Vagina (tissue), 2 donors: Measurements from ENCODE around the gene APOL3. TPM values are rescaled to one million over a fixed set of nuclear protein-coding genes. Genes with fewer than 3 reads are reported as not detected.

Source experiments
- DNase-seq, 2 donors: peaks; one replicate each; pipeline ENCODE4 v3.0.0-alpha.2; 2017; ENCODE audit errors: extremely low spot score in 2 of 2
- H3K27ac ChIP-seq: fragments of 200-600 bp; sonication (generic); one replicate; pipeline ENCODE4 v1.5.1; 2019
- H3K27me3 ChIP-seq: fragments of 200-600 bp; sonication (generic); one replicate; pipeline ENCODE4 v1.5.1; 2019
- H3K36me3 ChIP-seq, 2 donors: fragments of 200-600 bp; sonication (generic); one replicate each; pipeline ENCODE4 v1.5.1; 2017 to 2019
- H3K4me1 ChIP-seq: fragments of 200-600 bp; sonication (generic); one replicate; pipeline ENCODE4 v1.5.1; 2019
- H3K4me3 ChIP-seq, 2 donors: fragments of 200-600 bp; sonication (generic); 1 replicate in 1 of 2; 2 replicates in 1 of 2; pipeline ENCODE4 v1.5.1; 2016 to 2019
- H3K9me3 ChIP-seq: fragments of 200-600 bp; sonication (generic); one replicate; pipeline ENCODE4 v1.5.1; 2019
- POLR2A ChIP-seq, 2 donors: fragments of 450-650 bp; IDR thresholded peaks; one replicate each; pipeline ENCODE4 v1.6.1; 2017; ENCODE audit warnings: antibody characterized with exemption in 2 of 2, mild to moderate bottlenecking in 2 of 2, moderate library complexity in 2 of 2
- POLR2AphosphoS5 ChIP-seq, 2 donors: sonication (generic); formaldehyde crosslinking; IDR thresholded peaks; one replicate each; pipeline ENCODE4 v1.9.0; 2017; ENCODE audit warnings: antibody characterized with exemption in 2 of 2, mild to moderate bottlenecking in 2 of 2, low read depth in 1 of 2; ENCODE audit not compliant: insufficient read depth in 1 of 2
- intact Hi-C: fragments of 100-400 bp; cut with DNase I; formaldehyde crosslinking; loops from one replicate; pipeline ENCODE4 v1.15.1; 2023
- total RNA-seq: library from RNA; depleted of rRNA; stranded (reverse); fragments of >200 nt; gene quantifications from one replicate; pipeline ENCODE4 v1.2.3, GENCODE V29; 2016
- TF ChIP-seq, protein P1 (sequence below), 3 experiments: fragments of 450-650 bp in 2 of 3; fragments of 200-600 bp in 1 of 3; sonication (generic) in 1 of 3; IDR thresholded peaks; one replicate each; pipeline ENCODE4 v1.5.1; 2017 to 2019; ENCODE audit warnings: antibody characterized with exemption in 3 of 3, mild to moderate bottlenecking in 2 of 3, moderate library complexity in 2 of 3

Gene APOL3
- total RNA-seq, 1 donor from 2014 or later, result 48.9 TPM

DNA sequence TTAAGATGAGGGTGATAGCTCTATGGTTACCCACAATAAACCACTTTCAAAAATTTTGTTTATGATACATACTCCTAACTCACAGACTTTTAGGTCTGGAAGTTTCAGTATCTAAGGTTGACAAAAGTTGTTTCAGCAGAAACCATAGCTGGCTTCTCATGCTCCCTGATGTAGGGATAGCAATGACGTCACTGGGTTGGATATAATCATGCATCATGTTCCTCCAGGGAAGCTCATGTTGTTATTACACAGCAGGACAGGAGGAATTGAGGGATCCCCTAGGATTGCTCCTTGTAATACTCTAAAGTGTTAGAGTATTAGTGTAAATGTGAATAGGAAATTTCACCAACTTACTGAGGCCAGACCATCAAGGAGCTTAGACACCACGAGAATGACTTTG is 23.6 kb downstream of the APOL3 start:
- Histone ChIP-seq H3K4me3 (no peak overlapping the region), H3K36me3 (peaks cover 0 to 9% of the 10 kb centered on the region in 2 donors), H3K9me3 (no peaks in the 10 kb centered on the region), H3K27me3 (no peaks in the 10 kb centered on the region), H3K4me1 (no peaks in the 10 kb centered on the region), H3K27ac (no peak overlapping the region)
- intact Hi-C loops, result no loop called here
- TF ChIP-seq, protein P1, sequence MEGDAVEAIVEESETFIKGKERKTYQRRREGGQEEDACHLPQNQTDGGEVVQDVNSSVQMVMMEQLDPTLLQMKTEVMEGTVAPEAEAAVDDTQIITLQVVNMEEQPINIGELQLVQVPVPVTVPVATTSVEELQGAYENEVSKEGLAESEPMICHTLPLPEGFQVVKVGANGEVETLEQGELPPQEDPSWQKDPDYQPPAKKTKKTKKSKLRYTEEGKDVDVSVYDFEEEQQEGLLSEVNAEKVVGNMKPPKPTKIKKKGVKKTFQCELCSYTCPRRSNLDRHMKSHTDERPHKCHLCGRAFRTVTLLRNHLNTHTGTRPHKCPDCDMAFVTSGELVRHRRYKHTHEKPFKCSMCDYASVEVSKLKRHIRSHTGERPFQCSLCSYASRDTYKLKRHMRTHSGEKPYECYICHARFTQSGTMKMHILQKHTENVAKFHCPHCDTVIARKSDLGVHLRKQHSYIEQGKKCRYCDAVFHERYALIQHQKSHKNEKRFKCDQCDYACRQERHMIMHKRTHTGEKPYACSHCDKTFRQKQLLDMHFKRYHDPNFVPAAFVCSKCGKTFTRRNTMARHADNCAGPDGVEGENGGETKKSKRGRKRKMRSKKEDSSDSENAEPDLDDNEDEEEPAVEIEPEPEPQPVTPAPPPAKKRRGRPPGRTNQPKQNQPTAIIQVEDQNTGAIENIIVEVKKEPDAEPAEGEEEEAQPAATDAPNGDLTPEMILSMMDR (IDR thresholded peaks at IDR 0.05), result no peak
- no peak for TF ChIP-seq POLR2A (IDR thresholded peaks at IDR 0.05)
- DNase-seq, result no peak

DNA sequence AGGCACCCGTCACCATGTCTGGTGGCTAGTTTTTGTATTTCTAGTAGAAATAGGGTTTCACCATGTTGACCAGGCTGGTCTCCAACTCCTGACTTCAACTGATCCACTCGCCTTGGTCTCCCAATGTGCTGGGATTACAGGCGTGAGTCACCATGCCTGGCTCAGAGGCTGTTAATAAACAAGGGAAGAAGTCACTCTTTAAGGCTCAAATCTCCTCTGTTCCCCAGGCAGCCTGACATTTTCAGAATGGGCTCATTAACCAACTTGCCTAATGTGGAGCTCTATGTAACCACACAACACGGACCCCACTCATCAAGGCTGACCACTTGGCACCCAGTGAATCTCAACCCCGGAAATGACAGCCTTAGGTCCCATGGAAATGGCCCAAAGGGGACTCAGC is 24.1 kb downstream of the APOL3 start:
- Histone ChIP-seq H3K4me1 (no peaks in the 10 kb centered on the region), H3K27ac (no peak overlapping the region), H3K9me3 (no peaks in the 10 kb centered on the region), H3K27me3 (no peaks in the 10 kb centered on the region), H3K36me3 (peaks cover 0 to 7% of the 10 kb centered on the region in 2 donors), H3K4me3 (no peak overlapping the region)
- no peak for DNase-seq
- no peak for TF ChIP-seq POLR2A (IDR thresholded peaks at IDR 0.05)
- no peak for TF ChIP-seq POLR2AphosphoS5 (IDR thresholded peaks at IDR 0.05; ENCODE audit: insufficient read depth in 1 of 2, low read depth in 1 of 2)
- TF ChIP-seq, protein P1 (IDR thresholded peaks at IDR 0.05), result no peak
- intact Hi-C loops, result no loop called here

- H3K9me3 ChIP-seq, result no peaks in the 10 kb centered on the region
- H3K27ac ChIP-seq, result no peak overlapping the region
- H3K27me3 ChIP-seq, result no peaks in the 10 kb centered on the region
- H3K4me1 ChIP-seq, result no peaks in the 10 kb centered on the region
- no peak for DNase-seq
- H3K36me3 ChIP-seq, result no peaks in the 10 kb centered on the region
- intact Hi-C loops, result no loop called here
- TF ChIP-seq, protein P1 (IDR thresholded peaks at IDR 0.05), result no peak
- TF ChIP-seq POLR2A (IDR thresholded peaks at IDR 0.05), result no peak
- H3K4me3 ChIP-seq, result no peak overlapping the region
Measured at GRCh38 chr22:36135306-36135980, 25.1 kb downstream of the APOL3 start.

DNA sequence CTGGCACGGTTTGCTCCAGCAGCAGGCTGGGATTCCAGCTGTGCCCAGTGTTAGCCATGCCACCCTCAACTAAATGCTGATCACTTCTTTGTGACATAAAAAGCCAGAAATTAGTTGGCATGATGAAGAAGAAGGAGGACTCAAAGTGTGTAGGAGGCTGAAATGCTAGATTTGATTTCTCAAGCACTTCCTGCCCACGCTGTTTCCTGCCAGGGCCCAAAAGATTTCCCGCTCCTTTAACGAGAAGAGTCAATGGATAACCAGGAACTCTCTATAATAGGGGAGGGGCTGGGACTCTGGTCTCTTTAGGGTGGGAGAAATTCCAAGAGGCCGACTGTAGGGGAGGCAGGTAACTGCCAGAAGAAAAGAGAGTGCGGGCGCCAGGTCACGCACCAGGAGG is 26.4 kb downstream of the APOL3 start:
- Histone ChIP-seq H3K4me1 (no peaks in the 10 kb centered on the region), H3K27me3 (no peaks in the 10 kb centered on the region), H3K36me3 (no peaks in the 10 kb centered on the region), H3K4me3 (no peak overlapping the region), H3K27ac (no peak overlapping the region), H3K9me3 (no peaks in the 10 kb centered on the region)
- no peak for DNase-seq
- intact Hi-C loops, result no loop called here
- no peak for TF ChIP-seq POLR2AphosphoS5 (IDR thresholded peaks at IDR 0.05; ENCODE audit: insufficient read depth in 1 of 2, low read depth in 1 of 2)
- TF ChIP-seq POLR2A (IDR thresholded peaks at IDR 0.05), result no peak
- TF ChIP-seq, protein P1 (IDR thresholded peaks at IDR 0.05), result no peak

- no peaks in the 10 kb centered on the region for H3K27me3 ChIP-seq
- intact Hi-C loops, result no loop called here
- H3K36me3 ChIP-seq, result no peaks in the 10 kb centered on the region
- no peak overlapping the region for H3K27ac ChIP-seq
- H3K9me3 ChIP-seq, result no peaks in the 10 kb centered on the region
- TF ChIP-seq POLR2A (IDR thresholded peaks at IDR 0.05) (no peak), POLR2AphosphoS5 (IDR thresholded peaks at IDR 0.05; ENCODE audit: insufficient read depth in 1 of 2, low read depth in 1 of 2) (no peak)
- TF ChIP-seq, protein P1 (IDR thresholded peaks at IDR 0.05), result no peak
- DNase-seq, result no peak
- H3K4me1 ChIP-seq, result no peaks in the 10 kb centered on the region
- no peak overlapping the region for H3K4me3 ChIP-seq
Measured at GRCh38 chr22:36131907-36132306, 28.6 kb downstream of the APOL3 start.
